Caco-2 (cell line): Measurements from ENCODE around the gene VPS33A. TPM values are rescaled to one million over a fixed set of nuclear protein-coding genes. Genes with fewer than 3 reads are reported as not detected.

Experiments used
- BruUV-seq: library from RNA; stranded (reverse); fragments of 400-500 nt; replicated peaks from 2 replicates; lab custom pipeline; 2021; lab: Mats Ljungman, UMichigan
- CTCF ChIA-PET: fragments of 300-600 bp; sonication (Branson Sonifier 250); formaldehyde crosslinking; loops from one replicate; lab custom pipeline; 2022; ENCODE audit warnings: antibody characterized with exemption; lab: Charles Lee
- POLR2A ChIA-PET: fragments of 300-600 bp; sonication (Branson Sonifier 250); formaldehyde crosslinking; loops from one replicate; lab custom pipeline; 2022; ENCODE audit warnings: antibody characterized with exemption; lab: Charles Lee
- DNase-seq, 2 experiments: peaks; one replicate each; pipeline versions ENCODE4 v3.0.0 to v3.0.0-alpha.2; 2020 to 2022
- H3K27me3 ChIP-seq: replicated peaks from 2 replicates; pipeline ENCODE4 v1.6.0; 2011; ENCODE audit warnings: low read length; ENCODE audit not compliant: control insufficient read depth, insufficient read depth
- H3K36me3 ChIP-seq: 2 replicates; pipeline ENCODE4 v1.5.1; 2011; ENCODE audit warnings: low read length; ENCODE audit not compliant: control insufficient read depth, insufficient read depth
- H3K4me1 ChIP-seq: fragments of 250-450 bp; sonication (Bioruptor Pico); 2 replicates; pipeline ENCODE4 v1.5.1; 2020; ENCODE audit warnings: mild to moderate bottlenecking
- H3K4me3 ChIP-seq: 2 replicates; pipeline ENCODE4 v1.5.1; 2011; ENCODE audit warnings: low read depth, mild to moderate bottlenecking, control low read depth, low read length
- H3K9me3 ChIP-seq: fragments of 250-450 bp; sonication (Bioruptor Pico); 2 replicates; pipeline ENCODE4 v1.5.1; 2020; ENCODE audit warnings: mild to moderate bottlenecking, moderate library complexity
- H3K27ac Mint-ChIP-seq: one replicate; pipeline ENCODE4 v1.8.0; 2022; ENCODE audit warnings: mixed read lengths; ENCODE audit not compliant: unreplicated experiment
- H3K27me3 Mint-ChIP-seq: one replicate; pipeline ENCODE4 v1.8.0; 2022; ENCODE audit warnings: mixed read lengths; ENCODE audit not compliant: insufficient read depth, unreplicated experiment
- H3K36me3 Mint-ChIP-seq: one replicate; pipeline ENCODE4 v1.8.0; 2022; ENCODE audit warnings: mild to moderate bottlenecking, mixed read lengths; ENCODE audit not compliant: insufficient read depth, unreplicated experiment
- H3K4me1 Mint-ChIP-seq: one replicate; pipeline ENCODE4 v1.8.0; 2022; ENCODE audit warnings: low read depth, mixed read lengths; ENCODE audit not compliant: unreplicated experiment
- H3K4me3 Mint-ChIP-seq: one replicate; pipeline ENCODE4 v1.8.0; 2022; ENCODE audit warnings: mild to moderate bottlenecking, moderate library complexity, mixed read lengths; ENCODE audit not compliant: unreplicated experiment
- H3K9me3 Mint-ChIP-seq: one replicate; pipeline ENCODE4 v1.8.0; 2022; ENCODE audit warnings: mixed read lengths; ENCODE audit not compliant: unreplicated experiment
- intact Hi-C: fragments of 100-400 bp; cut with micrococcal nuclease; formaldehyde crosslinking; loops from one replicate; pipeline ENCODE4 v1.10.0; 2022; ENCODE audit not compliant: unreplicated experiment
- total RNA-seq: library from RNA; stranded (reverse); gene quantifications from 2 replicates; pipeline ENCODE4 v1.2.3, GENCODE V29; 2022
- TF ChIP-seq, protein P1 (sequence below), 2 experiments: fragments of 200-600 bp in 1 of 2; IDR thresholded peaks; 1 replicate in 1 of 2; 2 replicates in 1 of 2; pipeline versions ENCODE4 v1.5.1 to v1.8.0; 2011 to 2022; ENCODE audit warnings: antibody characterized with exemption in 1 of 2, control low read depth in 1 of 2, inconsistent platforms in 1 of 2, low read depth in 1 of 2, low read length in 1 of 2, mild to moderate bottlenecking in 1 of 2, moderate library complexity in 1 of 2; ENCODE audit not compliant: insufficient read depth in 1 of 2, severe bottlenecking in 1 of 2, unreplicated experiment in 1 of 2

VPS33A gene
- total RNA-seq, 1 experiment from 2014 or later = 36.5 TPM

DNA sequence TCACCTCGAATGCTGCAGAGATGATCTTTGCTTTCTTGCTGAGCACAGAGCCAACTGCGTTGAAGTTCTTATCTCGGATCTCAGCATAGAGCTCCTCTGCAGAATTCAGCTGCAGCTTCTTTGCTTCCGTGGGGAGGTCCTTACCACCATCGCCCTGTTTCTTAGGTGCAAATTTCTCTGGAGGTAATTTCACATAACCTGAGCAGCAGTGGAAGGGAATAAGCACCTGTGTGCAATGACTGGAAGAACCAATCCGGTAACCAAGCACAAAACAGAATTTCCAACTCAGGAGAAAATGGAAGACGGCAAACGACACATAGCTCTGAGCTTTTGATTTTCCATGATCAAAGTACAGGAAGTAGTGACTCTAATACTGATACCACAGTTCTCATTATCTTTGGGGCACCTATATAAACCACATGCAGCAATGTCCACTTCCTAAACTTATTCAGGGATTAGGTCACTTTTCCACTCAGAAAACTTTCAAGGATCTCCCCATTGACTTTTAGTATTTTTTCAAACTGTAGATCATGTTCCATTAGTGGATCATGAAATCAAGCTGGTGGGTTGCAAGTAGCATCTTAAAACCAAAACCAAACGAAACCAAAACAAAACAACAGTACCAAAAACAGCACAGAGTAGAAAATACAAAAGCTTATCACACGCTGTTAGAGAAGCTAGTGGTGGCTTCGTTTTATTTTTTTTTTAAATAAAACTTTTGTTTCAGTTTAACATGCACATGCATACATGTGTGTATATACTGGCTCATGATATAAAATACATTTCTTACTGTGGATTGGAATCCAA lies 21.5 kb downstream of the VPS33A start:
- Mint-ChIP-seq H3K4me1 (no peaks in the 10 kb centered on the region), H3K4me3 (no peak overlapping the region), H3K27ac (no peak overlapping the region), H3K36me3 (peaks cover 14% of the 10 kb centered on the region), H3K9me3 (no peaks in the 10 kb centered on the region), H3K27me3 (no peaks in the 10 kb centered on the region)
- intact Hi-C loops = no loop called here
- DNase-seq = no peak
- Histone ChIP-seq H3K9me3 (no peaks in the 10 kb centered on the region), H3K4me1 (no peaks in the 10 kb centered on the region), H3K36me3 (no peaks in the 10 kb centered on the region), H3K4me3 (no peak overlapping the region), H3K27me3 (no peaks in the 10 kb centered on the region)
- TF ChIP-seq, protein P1, sequence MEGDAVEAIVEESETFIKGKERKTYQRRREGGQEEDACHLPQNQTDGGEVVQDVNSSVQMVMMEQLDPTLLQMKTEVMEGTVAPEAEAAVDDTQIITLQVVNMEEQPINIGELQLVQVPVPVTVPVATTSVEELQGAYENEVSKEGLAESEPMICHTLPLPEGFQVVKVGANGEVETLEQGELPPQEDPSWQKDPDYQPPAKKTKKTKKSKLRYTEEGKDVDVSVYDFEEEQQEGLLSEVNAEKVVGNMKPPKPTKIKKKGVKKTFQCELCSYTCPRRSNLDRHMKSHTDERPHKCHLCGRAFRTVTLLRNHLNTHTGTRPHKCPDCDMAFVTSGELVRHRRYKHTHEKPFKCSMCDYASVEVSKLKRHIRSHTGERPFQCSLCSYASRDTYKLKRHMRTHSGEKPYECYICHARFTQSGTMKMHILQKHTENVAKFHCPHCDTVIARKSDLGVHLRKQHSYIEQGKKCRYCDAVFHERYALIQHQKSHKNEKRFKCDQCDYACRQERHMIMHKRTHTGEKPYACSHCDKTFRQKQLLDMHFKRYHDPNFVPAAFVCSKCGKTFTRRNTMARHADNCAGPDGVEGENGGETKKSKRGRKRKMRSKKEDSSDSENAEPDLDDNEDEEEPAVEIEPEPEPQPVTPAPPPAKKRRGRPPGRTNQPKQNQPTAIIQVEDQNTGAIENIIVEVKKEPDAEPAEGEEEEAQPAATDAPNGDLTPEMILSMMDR (IDR thresholded peaks at IDR 0.05; ENCODE audit: insufficient read depth in 1 of 2, low read depth in 1 of 2, low read length in 1 of 2, severe bottlenecking in 1 of 2, unreplicated experiment in 1 of 2) = no peak
- BruUV-seq = no TSS peak
- ChIA-PET CTCF (no interaction called here), POLR2A (interaction anchor here (1.6 kb wide), 1 partner anchor 19 kb away, joined by 10 read pairs; the partner anchor contains the start of gene DIABLO)

DNA sequence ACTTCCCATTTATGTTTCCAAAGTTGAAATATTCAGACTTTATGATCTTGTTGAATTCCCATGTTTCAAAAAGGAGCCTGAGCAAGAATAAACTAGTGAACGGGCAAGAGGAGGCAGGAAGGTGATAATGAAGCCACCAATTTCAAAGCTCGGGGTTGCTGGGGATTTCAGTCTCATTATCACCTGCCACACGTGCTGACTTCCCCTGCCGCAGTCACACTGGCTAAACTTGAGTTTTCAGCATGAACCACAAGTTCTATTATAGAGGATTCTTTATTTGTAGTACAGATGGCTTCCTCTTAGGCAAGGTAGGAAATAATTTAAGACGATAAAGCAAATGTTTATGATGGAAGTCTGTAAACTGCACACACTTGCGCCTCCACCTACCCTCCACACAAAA lies 22.3 kb downstream of the VPS33A start:
- CTCF ChIA-PET = no interaction called here

DNA sequence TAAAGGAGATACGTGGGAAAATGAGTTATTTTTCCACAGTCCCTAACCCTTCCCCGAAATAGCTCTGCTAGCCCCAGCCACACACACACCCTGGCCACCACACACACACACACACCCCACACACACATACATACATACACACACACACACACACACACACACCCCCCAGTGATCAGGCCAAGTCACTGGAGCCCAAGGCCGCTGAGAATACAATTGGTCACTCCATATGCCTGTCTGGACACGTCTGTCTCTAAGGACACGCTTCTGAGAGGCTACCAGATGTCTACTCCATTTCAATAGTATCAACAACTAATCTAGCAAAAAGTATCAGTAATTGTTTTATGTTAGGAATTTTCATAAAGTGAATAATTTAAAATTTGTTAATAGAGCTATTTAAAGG lies 27.4 kb downstream of the VPS33A start:
- Histone ChIP-seq H3K27me3 (no peaks in the 10 kb centered on the region), H3K4me3 (no peak overlapping the region), H3K9me3 (no peaks in the 10 kb centered on the region), H3K4me1 (no peaks in the 10 kb centered on the region), H3K36me3 (peaks cover 1% of the 10 kb centered on the region; the same call in 1 of the 2 replicates)
- no peaks in the 10 kb centered on the region for H3K4me1 Mint-ChIP-seq
- no peaks in the 10 kb centered on the region for H3K27me3 Mint-ChIP-seq
- no peaks in the 10 kb centered on the region for H3K9me3 Mint-ChIP-seq
- TF ChIP-seq, protein P1 (IDR thresholded peaks at IDR 0.05; ENCODE audit: insufficient read depth in 1 of 2, low read depth in 1 of 2, low read length in 1 of 2, severe bottlenecking in 1 of 2, unreplicated experiment in 1 of 2) = no peak
- H3K4me3 Mint-ChIP-seq = no peak overlapping the region
- H3K27ac Mint-ChIP-seq = no peak overlapping the region
- peaks cover 20% of the 10 kb centered on the region for H3K36me3 Mint-ChIP-seq
- intact Hi-C loops = no loop called here
- ChIA-PET CTCF (no interaction called here), POLR2A (no interaction called here)
- BruUV-seq = no TSS peak
- no peak for DNase-seq

More for the DNA sequence above, 22.3 kb downstream of the VPS33A start:
- Mint-ChIP-seq H3K36me3 (peaks cover 11% of the 10 kb centered on the region), H3K4me1 (no peaks in the 10 kb centered on the region), H3K9me3 (no peaks in the 10 kb centered on the region), H3K27ac (no peak overlapping the region), H3K27me3 (no peaks in the 10 kb centered on the region), H3K4me3 (no peak overlapping the region)
- Histone ChIP-seq H3K4me3 (no peak overlapping the region), H3K36me3 (no peaks in the 10 kb centered on the region), H3K27me3 (no peaks in the 10 kb centered on the region), H3K9me3 (no peaks in the 10 kb centered on the region), H3K4me1 (no peaks in the 10 kb centered on the region)
- no peak for DNase-seq
- POLR2A ChIA-PET = interaction anchor here (1.6 kb wide), 1 partner anchor 18 kb away, joined by 10 read pairs; the partner anchor contains the start of gene DIABLO
- intact Hi-C loops = no loop called here
- BruUV-seq = no TSS peak
- TF ChIP-seq, protein P1 (IDR thresholded peaks at IDR 0.05; ENCODE audit: insufficient read depth in 1 of 2, low read depth in 1 of 2, low read length in 1 of 2, severe bottlenecking in 1 of 2, unreplicated experiment in 1 of 2) = no peak
